Measurements from ENCODE around the gene SUN1.
A peak's percentile ranks its signal among the peaks of the same experiment; 100 is the strongest.

SUN1 gene

GRCh38 chr7:919114-919442, 86.8 kb downstream of the SUN1 start:
- H3K27ac Mint-ChIP-seq = no peak overlapping the region
- H3K36me3 Mint-ChIP-seq (ENCODE audit: low read depth) = no peaks in the 10 kb centered on the region
- peak; percentile 1 for DNase-seq
- no peaks in the 10 kb centered on the region for H3K9me3 Mint-ChIP-seq
- H3K27me3 Mint-ChIP-seq (ENCODE audit: low read depth, poor library complexity) = peaks cover 3% of the 10 kb centered on the region
- peaks cover 47% of the 10 kb centered on the region for H3K4me1 Mint-ChIP-seq
- no peak overlapping the region for H3K4me3 Mint-ChIP-seq
- no peak for TF ChIP-seq CTCF (IDR thresholded peaks at IDR 0.05)

GRCh38 chr7:919924-920341, 87.7 kb downstream of the SUN1 start:
- Mint-ChIP-seq H3K4me3 (no peak overlapping the region), H3K27ac (no peak overlapping the region), H3K27me3 (ENCODE audit: low read depth, poor library complexity) (peaks cover 3% of the 10 kb centered on the region), H3K9me3 (no peaks in the 10 kb centered on the region), H3K36me3 (ENCODE audit: low read depth) (no peaks in the 10 kb centered on the region), H3K4me1 (peaks cover 45% of the 10 kb centered on the region)
- no peak for TF ChIP-seq CTCF (IDR thresholded peaks at IDR 0.05)
- peak; percentile 1 for DNase-seq

- Mint-ChIP-seq H3K27ac (no peak overlapping the region), H3K36me3 (ENCODE audit: low read depth) (no peaks in the 10 kb centered on the region), H3K27me3 (ENCODE audit: low read depth, poor library complexity) (peaks cover 3% of the 10 kb centered on the region), H3K4me1 (peaks cover 40% of the 10 kb centered on the region), H3K4me3 (no peak overlapping the region), H3K9me3 (no peaks in the 10 kb centered on the region)
- TF ChIP-seq CTCF (IDR thresholded peaks at IDR 0.05) = no peak
- DNase-seq = peak; percentile 1
Measured at GRCh38 chr7:920351-921070, 88.2 kb downstream of the SUN1 start.

- Mint-ChIP-seq H3K27me3 (ENCODE audit: low read depth, poor library complexity) (peaks cover 3% of the 10 kb centered on the region), H3K36me3 (ENCODE audit: low read depth) (no peaks in the 10 kb centered on the region), H3K4me3 (no peak overlapping the region), H3K4me1 (peaks cover 34% of the 10 kb centered on the region), H3K27ac (no peak overlapping the region), H3K9me3 (no peaks in the 10 kb centered on the region)
- no peak for TF ChIP-seq CTCF (IDR thresholded peaks at IDR 0.05)
- no peak for DNase-seq
Measured at GRCh38 chr7:921071-921461, 88.8 kb downstream of the SUN1 start.

- TF ChIP-seq CTCF (IDR thresholded peaks at IDR 0.05) = no peak
- H3K4me3 Mint-ChIP-seq = no peak overlapping the region
- H3K27me3 Mint-ChIP-seq (ENCODE audit: low read depth, poor library complexity) = no peaks in the 10 kb centered on the region
- H3K36me3 Mint-ChIP-seq (ENCODE audit: low read depth) = no peaks in the 10 kb centered on the region
- peaks cover 28% of the 10 kb centered on the region for H3K4me1 Mint-ChIP-seq
- no peak overlapping the region for H3K27ac Mint-ChIP-seq
- no peaks in the 10 kb centered on the region for H3K9me3 Mint-ChIP-seq
- peak; percentile 4 for DNase-seq
Measured at GRCh38 chr7:921581-922333, 89.5 kb downstream of the SUN1 start.

All from nephron progenitor cell (in vitro differentiated cells).